SK-N-SH (cell line): Measurements from ENCODE around the gene LMAN1L. TPM values are rescaled to one million over a fixed set of nuclear protein-coding genes. Genes with fewer than 3 reads are reported as not detected.
A peak's percentile ranks its signal among the peaks of the same experiment; 100 is the strongest.

Experiments used
- CTCF ChIA-PET: fragments of 300-600, 350-600 bp; formaldehyde crosslinking; extraction: SDS; loops from one replicate; lab custom pipeline; 2021; lab: Yijun Ruan, JAX
- POLR2A ChIA-PET: fragments of 350-600 bp; sonication (Branson Sonifier 250); formaldehyde crosslinking; extraction: SDS; loops from one replicate; lab custom pipeline; 2020; ENCODE audit warnings: antibody characterized with exemption, inconsistent platforms; lab: Yijun Ruan, JAX
- DNase-seq: peaks from one replicate; pipeline ENCODE4 v3.0.0; 2012
- H2AFZ ChIP-seq: fragments of 200-600 bp; sonication (generic); 2 replicates; pipeline ENCODE4 v1.8.1; 2016; ENCODE audit warnings: antibody characterized with exemption, mild to moderate bottlenecking, low read depth
- H3F3A ChIP-seq: fragments of 200-600 bp; sonication (generic); replicated peaks from 2 replicates; pipeline ENCODE3; 2016; ENCODE audit warnings: antibody characterized with exemption, mild to moderate bottlenecking; ENCODE audit not compliant: insufficient read depth
- H3K27ac ChIP-seq, 2 experiments: fragments of 200-500 bp in 1 of 2; fragments of 200-600 bp in 1 of 2; sonication (Bioruptor generic) in 1 of 2; sonication (generic), shearing (Covaris generic) in 1 of 2; 2 replicates each; pipeline versions ENCODE4 v1.5.1 to v1.6.1; 2014 to 2016; ENCODE audit warnings: low read depth in 2 of 2, inconsistent platforms in 1 of 2, low read length in 1 of 2, mild to moderate bottlenecking in 1 of 2, mixed read lengths in 1 of 2
- H3K27me3 ChIP-seq: fragments of 200-600 bp; sonication (generic), shearing (Covaris generic); 2 replicates; pipeline ENCODE4 v1.6.1; 2016; ENCODE audit warnings: mixed run types; ENCODE audit not compliant: insufficient read depth
- H3K36me3 ChIP-seq, 2 experiments: fragments of 200-500 bp in 1 of 2; fragments of 200-600 bp in 1 of 2; sonication (Bioruptor generic) in 1 of 2; sonication (generic) in 1 of 2; replicated peaks in 1 of 2; 2 replicates each; pipeline versions ENCODE3 to v1.5.1; 2014 to 2016; ENCODE audit warnings: low read length in 1 of 2, mild to moderate bottlenecking in 1 of 2; ENCODE audit not compliant: insufficient read depth in 2 of 2, control insufficient read depth in 1 of 2
- H3K4me1 ChIP-seq, 2 experiments: fragments of 200-500 bp in 1 of 2; fragments of 200-600 bp in 1 of 2; sonication (Bioruptor generic) in 1 of 2; sonication (generic), shearing (Covaris generic) in 1 of 2; 2 replicates each; pipeline versions ENCODE4 v1.5.1 to v1.6.1; 2014 to 2016; ENCODE audit warnings: low read depth in 1 of 2, low read length in 1 of 2, mixed run types in 1 of 2; ENCODE audit not compliant: insufficient read depth in 2 of 2, control insufficient read depth in 1 of 2
- H3K4me2 ChIP-seq: fragments of 200-600 bp; sonication (generic), shearing (Covaris generic); 2 replicates; pipeline ENCODE4 v1.6.1; 2017; ENCODE audit warnings: mixed run types
- H3K4me3 ChIP-seq, 2 experiments: fragments of 200-500 bp in 1 of 2; fragments of 200-600 bp in 1 of 2; sonication (Bioruptor generic) in 1 of 2; sonication (generic), shearing (Covaris generic) in 1 of 2; 2 replicates each; pipeline versions ENCODE4 v1.5.1 to v1.8.1; 2014 to 2016; ENCODE audit warnings: low read depth in 2 of 2, inconsistent platforms in 1 of 2, low read length in 1 of 2, mild to moderate bottlenecking in 1 of 2, mixed read lengths in 1 of 2, moderate library complexity in 1 of 2
- H3K79me2 ChIP-seq: fragments of 200-600 bp; sonication (generic); 2 replicates; pipeline ENCODE4 v1.8.1; 2017; ENCODE audit warnings: mild to moderate bottlenecking; ENCODE audit not compliant: insufficient read depth
- H3K9ac ChIP-seq: fragments of 200-600 bp; sonication (generic); 2 replicates; pipeline ENCODE4 v1.6.1; 2017; ENCODE audit warnings: mixed run types
- H3K9me2 ChIP-seq: fragments of 200-600 bp; sonication (generic); 2 replicates; pipeline ENCODE4 v1.6.1; 2017; ENCODE audit warnings: mixed run types
- H3K9me3 ChIP-seq: fragments of 200-600 bp; sonication (generic); 2 replicates; pipeline ENCODE4 v1.6.1; 2017; ENCODE audit warnings: mixed run types, mild to moderate bottlenecking, moderate library complexity
- H4K20me1 ChIP-seq: fragments of 200-600 bp; sonication (generic); 2 replicates; pipeline ENCODE4 v1.6.1; 2017; ENCODE audit warnings: mild to moderate bottlenecking, mixed run types; ENCODE audit not compliant: insufficient read depth
- JUND ChIP-seq: IDR thresholded peaks from 2 replicates; pipeline ENCODE4 v1.4.0; 2012
- MEF2A ChIP-seq: IDR thresholded peaks from 2 replicates; pipeline ENCODE4 v1.4.0; 2012; ENCODE audit warnings: low read depth, borderline replicate concordance
- MXI1 ChIP-seq: IDR thresholded peaks from 2 replicates; pipeline ENCODE4 v1.6.1; 2012; ENCODE audit warnings: mild to moderate bottlenecking, low read depth, low read length, improper control_type of control experiment
- RAD21 ChIP-seq: IDR thresholded peaks from 2 replicates; pipeline ENCODE4 v1.6.1; 2012; ENCODE audit warnings: mild to moderate bottlenecking, low read length
- RCOR1 ChIP-seq: fragments of 150-350 bp; IDR thresholded peaks from 2 replicates; pipeline ENCODE4 v1.6.1; 2017; ENCODE audit warnings: antibody characterized with exemption, low read length
- RFX5 ChIP-seq: IDR thresholded peaks from 2 replicates; pipeline ENCODE4 v1.6.1; 2012; ENCODE audit warnings: mild to moderate bottlenecking, improper control_type of control experiment, low read length
- RXRA ChIP-seq: IDR thresholded peaks from 2 replicates; pipeline ENCODE4 v1.4.0; 2012; ENCODE audit warnings: low read depth, mild to moderate bottlenecking, borderline replicate concordance
- TAF1 ChIP-seq: IDR thresholded peaks from 2 replicates; pipeline ENCODE4 v1.6.1; 2012; ENCODE audit warnings: low read depth, mild to moderate bottlenecking, low read length, moderate library complexity, borderline replicate concordance
- TEAD4 ChIP-seq: IDR thresholded peaks from 2 replicates; pipeline ENCODE4 v1.4.0; 2012; ENCODE audit warnings: mild to moderate bottlenecking, borderline replicate concordance; ENCODE audit not compliant: insufficient read depth
- WGBS: methylation state at CpG from one replicate; pipeline ENCODE4 v1.1.6; 2017; ENCODE audit warnings: low lambda C conversion rate; 5-methylcytosine and 5-hydroxymethylcytosine counted together
- polyA plus RNA-seq, 3 experiments: library from polyadenylated mRNA; depleted of rRNA; stranded (reverse); fragments of >200 nt; gene quantifications; 2 replicates each; pipeline ENCODE4 v1.2.3, GENCODE V29; 2012
- TF ChIP-seq, protein P1 (sequence below): fragments of 150-350 bp; IDR thresholded peaks from 2 replicates; pipeline ENCODE4 v1.6.1; 2016; ENCODE audit warnings: mild to moderate bottlenecking, low read depth, low read length
- TF ChIP-seq, protein P2 (sequence below): IDR thresholded peaks from 2 replicates; pipeline ENCODE4 v1.4.0; 2012; ENCODE audit warnings: low read depth, borderline replicate concordance
- TF ChIP-seq, protein P3 (sequence below): fragments of 150-350 bp; IDR thresholded peaks from 2 replicates; pipeline ENCODE4 v1.6.1; 2017; ENCODE audit warnings: antibody characterized with exemption, low read length, low read depth, borderline replicate concordance
- TF ChIP-seq, protein P4 (sequence below): IDR thresholded peaks from 2 replicates; pipeline ENCODE4 v1.6.1; 2012; ENCODE audit warnings: mild to moderate bottlenecking, low read depth, low read length, moderate library complexity

Gene LMAN1L
- polyA plus RNA-seq, 1 of the 3 experiments (the other 2 are of a cell fraction), result 0.02 TPM

DNA sequence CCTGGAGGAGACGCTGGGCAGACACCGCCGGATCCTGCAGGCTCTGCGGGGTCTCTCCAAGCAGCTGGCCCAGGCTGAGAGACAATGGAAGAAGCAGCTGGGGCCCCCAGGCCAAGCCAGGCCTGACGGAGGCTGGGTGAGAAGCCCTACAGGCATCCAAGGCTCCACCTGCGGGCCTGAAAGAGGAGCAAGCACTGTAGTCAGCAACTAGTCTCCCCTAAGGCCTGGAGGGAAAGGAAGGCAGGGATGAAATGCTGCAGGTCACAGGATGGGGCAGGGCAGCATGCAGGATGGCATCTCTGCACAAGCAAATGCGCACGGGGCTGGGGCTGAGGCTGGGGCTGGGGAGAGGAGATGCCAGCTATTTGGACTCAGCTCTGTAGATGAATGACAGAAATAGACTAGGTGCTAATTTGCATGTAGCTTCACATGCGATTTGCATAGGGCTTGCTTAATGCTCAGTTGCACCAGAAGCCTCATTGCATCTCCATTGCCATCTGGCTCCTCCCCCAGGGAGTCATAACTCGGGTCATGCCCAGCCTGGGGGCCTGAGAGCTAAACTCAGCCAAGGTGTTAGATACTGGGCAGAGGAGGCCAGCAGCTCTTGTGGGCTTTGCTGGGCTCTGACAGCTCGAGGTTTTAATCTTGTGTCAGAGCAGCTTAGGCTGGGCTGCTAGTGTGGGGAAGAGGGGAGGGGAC, 8.6 kb downstream of the LMAN1L start:
- Histone ChIP-seq H3K9me2 (no peaks in the 10 kb centered on the region), H3K9ac (no peak overlapping the region), H3K27ac (no peak overlapping the region; a peak in 1 of 4 replicates), H3K36me3 (no peaks in the 10 kb centered on the region), H3K4me2 (no peak overlapping the region), H3K4me3 (no peak overlapping the region), H3K79me2 (no peaks in the 10 kb centered on the region), H4K20me1 (no peaks in the 10 kb centered on the region), H2AFZ (no peak overlapping the region), H3K4me1 (peaks cover 0 to 34% of the 10 kb centered on the region in 2 experiments; a peak in 1 of 4 replicates), H3K27me3 (peaks cover 11% of the 10 kb centered on the region; the same call in 1 of the 2 replicates), H3F3A (no peaks in the 10 kb centered on the region), H3K9me3 (no peaks in the 10 kb centered on the region)
- TF ChIP-seq RFX5 (no peak), MXI1 (no peak), TAF1 (no peak), TEAD4 (no peak), RXRA (no peak), RAD21 (no peak), JUND (no peak), RCOR1 (no peak), MEF2A (no peak)
- TF ChIP-seq, protein P1, sequence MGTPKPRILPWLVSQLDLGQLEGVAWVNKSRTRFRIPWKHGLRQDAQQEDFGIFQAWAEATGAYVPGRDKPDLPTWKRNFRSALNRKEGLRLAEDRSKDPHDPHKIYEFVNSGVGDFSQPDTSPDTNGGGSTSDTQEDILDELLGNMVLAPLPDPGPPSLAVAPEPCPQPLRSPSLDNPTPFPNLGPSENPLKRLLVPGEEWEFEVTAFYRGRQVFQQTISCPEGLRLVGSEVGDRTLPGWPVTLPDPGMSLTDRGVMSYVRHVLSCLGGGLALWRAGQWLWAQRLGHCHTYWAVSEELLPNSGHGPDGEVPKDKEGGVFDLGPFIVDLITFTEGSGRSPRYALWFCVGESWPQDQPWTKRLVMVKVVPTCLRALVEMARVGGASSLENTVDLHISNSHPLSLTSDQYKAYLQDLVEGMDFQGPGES, result no peak
- TF ChIP-seq, protein P2, sequence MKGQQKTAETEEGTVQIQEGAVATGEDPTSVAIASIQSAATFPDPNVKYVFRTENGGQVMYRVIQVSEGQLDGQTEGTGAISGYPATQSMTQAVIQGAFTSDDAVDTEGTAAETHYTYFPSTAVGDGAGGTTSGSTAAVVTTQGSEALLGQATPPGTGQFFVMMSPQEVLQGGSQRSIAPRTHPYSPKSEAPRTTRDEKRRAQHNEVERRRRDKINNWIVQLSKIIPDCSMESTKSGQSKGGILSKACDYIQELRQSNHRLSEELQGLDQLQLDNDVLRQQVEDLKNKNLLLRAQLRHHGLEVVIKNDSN, result no peak
- TF ChIP-seq, protein P3, sequence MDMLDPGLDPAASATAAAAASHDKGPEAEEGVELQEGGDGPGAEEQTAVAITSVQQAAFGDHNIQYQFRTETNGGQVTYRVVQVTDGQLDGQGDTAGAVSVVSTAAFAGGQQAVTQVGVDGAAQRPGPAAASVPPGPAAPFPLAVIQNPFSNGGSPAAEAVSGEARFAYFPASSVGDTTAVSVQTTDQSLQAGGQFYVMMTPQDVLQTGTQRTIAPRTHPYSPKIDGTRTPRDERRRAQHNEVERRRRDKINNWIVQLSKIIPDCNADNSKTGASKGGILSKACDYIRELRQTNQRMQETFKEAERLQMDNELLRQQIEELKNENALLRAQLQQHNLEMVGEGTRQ, result no peak
- TF ChIP-seq, protein P4, sequence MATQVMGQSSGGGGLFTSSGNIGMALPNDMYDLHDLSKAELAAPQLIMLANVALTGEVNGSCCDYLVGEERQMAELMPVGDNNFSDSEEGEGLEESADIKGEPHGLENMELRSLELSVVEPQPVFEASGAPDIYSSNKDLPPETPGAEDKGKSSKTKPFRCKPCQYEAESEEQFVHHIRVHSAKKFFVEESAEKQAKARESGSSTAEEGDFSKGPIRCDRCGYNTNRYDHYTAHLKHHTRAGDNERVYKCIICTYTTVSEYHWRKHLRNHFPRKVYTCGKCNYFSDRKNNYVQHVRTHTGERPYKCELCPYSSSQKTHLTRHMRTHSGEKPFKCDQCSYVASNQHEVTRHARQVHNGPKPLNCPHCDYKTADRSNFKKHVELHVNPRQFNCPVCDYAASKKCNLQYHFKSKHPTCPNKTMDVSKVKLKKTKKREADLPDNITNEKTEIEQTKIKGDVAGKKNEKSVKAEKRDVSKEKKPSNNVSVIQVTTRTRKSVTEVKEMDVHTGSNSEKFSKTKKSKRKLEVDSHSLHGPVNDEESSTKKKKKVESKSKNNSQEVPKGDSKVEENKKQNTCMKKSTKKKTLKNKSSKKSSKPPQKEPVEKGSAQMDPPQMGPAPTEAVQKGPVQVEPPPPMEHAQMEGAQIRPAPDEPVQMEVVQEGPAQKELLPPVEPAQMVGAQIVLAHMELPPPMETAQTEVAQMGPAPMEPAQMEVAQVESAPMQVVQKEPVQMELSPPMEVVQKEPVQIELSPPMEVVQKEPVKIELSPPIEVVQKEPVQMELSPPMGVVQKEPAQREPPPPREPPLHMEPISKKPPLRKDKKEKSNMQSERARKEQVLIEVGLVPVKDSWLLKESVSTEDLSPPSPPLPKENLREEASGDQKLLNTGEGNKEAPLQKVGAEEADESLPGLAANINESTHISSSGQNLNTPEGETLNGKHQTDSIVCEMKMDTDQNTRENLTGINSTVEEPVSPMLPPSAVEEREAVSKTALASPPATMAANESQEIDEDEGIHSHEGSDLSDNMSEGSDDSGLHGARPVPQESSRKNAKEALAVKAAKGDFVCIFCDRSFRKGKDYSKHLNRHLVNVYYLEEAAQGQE, result no peak
- WGBS, result 56% methylated on average over 9 of the region's 11 CpGs
- peak; percentile 56 for DNase-seq
- ChIA-PET CTCF (interaction anchor here (1.3 to 2.6 kb wide), 6 partner anchors 9 to 80 kb away, joined by 3 to 10 read pairs (median 6); no protein-coding TSS in a partner anchor), POLR2A (interaction anchor here (0.8 kb wide), 1 partner anchor 35 kb away, joined by 6 read pairs; no protein-coding TSS in a partner anchor)
